A673 (cell line): Measurements from ENCODE around the gene RGMA. TPM values are rescaled to one million over a fixed set of nuclear protein-coding genes. Genes with fewer than 3 reads are reported as not detected.

ENCODE experiments used
- BruUV-seq: library from RNA; stranded (reverse); fragments of 400-500 nt; replicated peaks from 2 replicates; lab custom pipeline; 2021; lab: Mats Ljungman, UMichigan
- CTCF ChIA-PET: fragments of 300-600 bp; sonication (Branson Sonifier 250); formaldehyde crosslinking; loops from one replicate; lab custom pipeline; 2022; ENCODE audit warnings: antibody characterized with exemption; lab: Charles Lee
- POLR2A ChIA-PET: fragments of 300-600 bp; sonication (Branson Sonifier 250); formaldehyde crosslinking; loops from one replicate; lab custom pipeline; 2022; ENCODE audit warnings: antibody characterized with exemption; ENCODE audit not compliant: low non-redundant PET; lab: Charles Lee
- DNase-seq: peaks from one replicate; pipeline ENCODE4 v3.0.0-alpha.2; 2015; ENCODE audit warnings: low spot score
- H3K27ac ChIP-seq: fragments of 200-600 bp; sonication (generic); 2 replicates; pipeline ENCODE4 v1.5.1; 2016; ENCODE audit warnings: mixed run types, low read depth, mild to moderate bottlenecking, mixed read lengths, antibody characterized with exemption, low read length; ENCODE audit not compliant: poor library complexity, severe bottlenecking
- H3K27me3 ChIP-seq: fragments of 200-600 bp; sonication (generic); replicated peaks from 2 replicates; pipeline ENCODE4 v1.6.1; 2017; ENCODE audit warnings: mixed run types, low read depth, mild to moderate bottlenecking, mixed read lengths, antibody characterized with exemption, low read length; ENCODE audit not compliant: insufficient read depth, poor library complexity
- H3K36me3 ChIP-seq: fragments of 200-600 bp; sonication (generic); 2 replicates; pipeline ENCODE4 v1.6.1; 2016; ENCODE audit warnings: mixed run types, mild to moderate bottlenecking, mixed read lengths, antibody characterized with exemption, low read length; ENCODE audit not compliant: insufficient read depth, poor library complexity, severe bottlenecking
- H3K4me1 ChIP-seq: fragments of 200-600 bp; sonication (generic); 2 replicates; pipeline ENCODE4 v1.6.1; 2017; ENCODE audit warnings: mixed run types, mild to moderate bottlenecking, mixed read lengths, antibody characterized with exemption, low read length; ENCODE audit not compliant: insufficient read depth, poor library complexity, severe bottlenecking
- H3K4me3 ChIP-seq: fragments of 200-600 bp; sonication (generic); 2 replicates; pipeline ENCODE4 v1.5.1; 2016; ENCODE audit warnings: low read depth, mixed run types, mild to moderate bottlenecking, mixed read lengths, low read length; ENCODE audit not compliant: poor library complexity, severe bottlenecking
- H3K9me3 ChIP-seq: fragments of 200-600 bp; sonication (generic); 2 replicates; pipeline ENCODE4 v1.6.1; 2016; ENCODE audit warnings: mixed run types, low read depth, mild to moderate bottlenecking, mixed read lengths, antibody characterized with exemption, low read length; ENCODE audit not compliant: poor library complexity, severe bottlenecking
- EZH2 ChIP-seq: fragments of 200-600 bp; sonication (generic); IDR thresholded peaks from 2 replicates; pipeline ENCODE4 v1.6.1; 2017; ENCODE audit warnings: borderline replicate concordance, low read depth, mild to moderate bottlenecking, mixed read lengths, antibody characterized with exemption, low read length; ENCODE audit not compliant: poor library complexity, severe bottlenecking
- intact Hi-C: fragments of 100-400 bp; cut with micrococcal nuclease; formaldehyde crosslinking; loops from one replicate; pipeline ENCODE4 v1.10.0; 2022; ENCODE audit not compliant: unreplicated experiment
- total RNA-seq: library from RNA; stranded (reverse); gene quantifications from 2 replicates; pipeline ENCODE4 v1.2.3, GENCODE V29; 2021
- TF ChIP-seq, protein P1 (sequence below): fragments of 300-800, 200-600 bp; sonication (generic); conservative IDR thresholded peaks from 2 replicates; pipeline ENCODE4 v1.5.1; 2017; ENCODE audit warnings: low read depth, mild to moderate bottlenecking, antibody characterized with exemption, low read length, moderate library complexity, mixed read lengths

RGMA gene
- total RNA-seq, 1 experiment from 2014 or later = 5.0 TPM

DNA sequence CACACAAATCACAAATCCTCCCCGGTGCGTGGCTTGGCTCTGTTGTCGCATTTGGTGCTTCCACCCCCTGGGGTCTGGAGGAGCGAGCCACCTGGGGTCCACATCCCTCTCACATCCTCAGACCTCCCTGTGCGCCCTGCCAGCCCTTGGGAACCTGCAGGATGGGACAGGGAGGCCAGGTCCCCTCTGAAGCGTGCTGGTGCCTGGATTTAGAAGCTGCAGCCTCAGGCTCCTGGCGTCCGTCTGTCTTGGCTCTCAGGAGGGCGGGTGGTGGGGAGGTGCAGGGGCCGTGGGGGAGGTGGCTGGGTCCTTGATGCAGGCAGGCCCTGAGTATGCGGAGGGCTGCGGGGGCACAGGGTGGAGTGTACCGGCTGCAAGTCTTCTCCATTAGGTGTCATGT, 38.4 kb downstream of the RGMA start:
- CTCF ChIA-PET = no interaction called here

DNA sequence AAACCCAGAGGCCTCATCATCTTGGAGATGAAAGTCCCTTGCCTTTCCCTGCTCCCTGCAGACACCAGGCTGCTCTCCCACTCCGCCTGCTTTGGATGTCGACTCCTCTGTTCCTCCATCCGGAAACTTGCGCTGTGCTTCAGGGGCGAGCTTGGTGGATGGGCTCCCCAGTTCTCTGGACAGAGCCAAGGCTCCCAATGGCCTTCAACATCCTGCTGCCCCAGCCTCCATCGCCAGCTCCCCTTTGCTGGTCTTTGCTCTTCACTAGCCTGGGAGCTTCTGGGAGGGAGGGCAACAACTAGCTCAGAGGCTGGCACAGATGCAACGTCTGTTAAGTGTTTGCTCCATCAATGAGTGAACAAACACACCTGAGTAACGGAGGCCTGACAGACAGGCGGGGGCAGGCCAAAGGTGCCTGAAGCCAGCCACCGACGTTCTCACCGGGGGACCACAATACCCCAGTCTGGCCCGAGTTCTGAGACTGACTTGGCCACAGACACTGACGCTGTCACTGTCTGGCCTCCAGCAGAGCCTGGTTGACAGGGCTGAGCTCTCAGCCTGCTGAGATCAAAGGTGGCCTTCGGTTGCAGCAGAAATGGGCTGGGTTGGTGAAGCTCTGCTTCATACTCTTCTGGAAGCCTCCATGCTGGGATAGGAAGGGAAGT, 39.0 kb downstream of the RGMA start:
- Histone ChIP-seq H3K4me3 (no peak overlapping the region), H3K9me3 (peaks cover 6% of the 10 kb centered on the region), H3K27ac (no peak overlapping the region), H3K27me3 (no peaks in the 10 kb centered on the region), H3K4me1 (peaks cover 4% of the 10 kb centered on the region), H3K36me3 (no peaks in the 10 kb centered on the region)
- BruUV-seq = no TSS peak
- ChIA-PET POLR2A (no interaction called here), CTCF (no interaction called here)
- TF ChIP-seq EZH2 = no peak
- TF ChIP-seq, protein P1, sequence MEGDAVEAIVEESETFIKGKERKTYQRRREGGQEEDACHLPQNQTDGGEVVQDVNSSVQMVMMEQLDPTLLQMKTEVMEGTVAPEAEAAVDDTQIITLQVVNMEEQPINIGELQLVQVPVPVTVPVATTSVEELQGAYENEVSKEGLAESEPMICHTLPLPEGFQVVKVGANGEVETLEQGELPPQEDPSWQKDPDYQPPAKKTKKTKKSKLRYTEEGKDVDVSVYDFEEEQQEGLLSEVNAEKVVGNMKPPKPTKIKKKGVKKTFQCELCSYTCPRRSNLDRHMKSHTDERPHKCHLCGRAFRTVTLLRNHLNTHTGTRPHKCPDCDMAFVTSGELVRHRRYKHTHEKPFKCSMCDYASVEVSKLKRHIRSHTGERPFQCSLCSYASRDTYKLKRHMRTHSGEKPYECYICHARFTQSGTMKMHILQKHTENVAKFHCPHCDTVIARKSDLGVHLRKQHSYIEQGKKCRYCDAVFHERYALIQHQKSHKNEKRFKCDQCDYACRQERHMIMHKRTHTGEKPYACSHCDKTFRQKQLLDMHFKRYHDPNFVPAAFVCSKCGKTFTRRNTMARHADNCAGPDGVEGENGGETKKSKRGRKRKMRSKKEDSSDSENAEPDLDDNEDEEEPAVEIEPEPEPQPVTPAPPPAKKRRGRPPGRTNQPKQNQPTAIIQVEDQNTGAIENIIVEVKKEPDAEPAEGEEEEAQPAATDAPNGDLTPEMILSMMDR = no peak
- intact Hi-C loops = no loop called here
- no peak for DNase-seq

More for the DNA sequence above, 38.4 kb downstream of the RGMA start:
- POLR2A ChIA-PET = no interaction called here
- H3K27ac ChIP-seq = no peak overlapping the region
- no peaks in the 10 kb centered on the region for H3K36me3 ChIP-seq
- H3K4me3 ChIP-seq = no peak overlapping the region
- no peak for TF ChIP-seq EZH2
- TF ChIP-seq, protein P1 = no peak
- H3K27me3 ChIP-seq = no peaks in the 10 kb centered on the region
- peaks cover 6% of the 10 kb centered on the region for H3K9me3 ChIP-seq
- intact Hi-C loops = no loop called here
- peaks cover 4% of the 10 kb centered on the region for H3K4me1 ChIP-seq
- DNase-seq = no peak
- BruUV-seq = no TSS peak

DNA sequence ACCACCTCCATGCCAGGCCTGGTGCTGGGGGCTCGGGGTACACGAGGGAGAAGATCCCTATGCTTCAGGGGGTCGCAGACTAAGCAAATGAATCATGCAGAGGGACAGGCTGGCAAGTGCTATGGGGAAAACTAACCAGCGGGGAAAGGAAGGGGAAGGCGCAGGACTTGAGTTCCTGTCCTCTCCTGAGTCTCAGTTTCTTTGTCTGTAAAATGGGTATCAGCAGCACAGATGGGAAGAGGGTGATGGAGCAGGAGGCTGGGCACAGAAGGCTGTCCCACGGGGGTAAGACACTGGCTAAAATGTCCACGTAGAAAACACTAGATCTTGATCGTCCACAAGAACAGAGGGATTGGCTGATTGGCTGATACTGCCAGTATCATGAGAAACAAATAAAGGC, 39.8 kb downstream of the RGMA start:
- H3K4me1 ChIP-seq = peaks cover 4% of the 10 kb centered on the region
- no peaks in the 10 kb centered on the region for H3K27me3 ChIP-seq
- BruUV-seq = no TSS peak
- TF ChIP-seq, protein P1 = no peak
- TF ChIP-seq EZH2 = no peak
- no peak overlapping the region for H3K4me3 ChIP-seq
- no peaks in the 10 kb centered on the region for H3K36me3 ChIP-seq
- peaks cover 6% of the 10 kb centered on the region for H3K9me3 ChIP-seq
- ChIA-PET CTCF (no interaction called here), POLR2A (no interaction called here)
- H3K27ac ChIP-seq = no peak overlapping the region
- no peak for DNase-seq
- intact Hi-C loops = no loop called here
